Chondrocyte (in vitro differentiated cells): ENCODE data around the gene BPI. TPM values are rescaled to one million over a fixed set of nuclear protein-coding genes. Genes with fewer than 3 reads are reported as not detected.

Experiments used
- DNase-seq: peaks from one replicate; pipeline ENCODE4 v3.0.0; 2021; ENCODE audit warnings: mixed read lengths, low spot score
- H3K27ac Mint-ChIP-seq: one replicate; pipeline ENCODE4 v1.8.0; 2021; ENCODE audit warnings: mild to moderate bottlenecking, moderate library complexity, mixed read lengths; ENCODE audit not compliant: unreplicated experiment
- H3K27me3 Mint-ChIP-seq: 2 replicates; pipeline ENCODE4 v1.8.0; 2021; ENCODE audit warnings: low read depth, mixed read lengths
- H3K36me3 Mint-ChIP-seq: 2 replicates; pipeline ENCODE4 v1.8.0; 2021; ENCODE audit warnings: low read depth, mixed read lengths
- H3K4me1 Mint-ChIP-seq: 2 replicates; pipeline ENCODE4 v1.8.0; 2021; ENCODE audit warnings: low read depth, mild to moderate bottlenecking, mixed read lengths
- H3K4me3 Mint-ChIP-seq: one replicate; pipeline ENCODE4 v1.8.0; 2021; ENCODE audit warnings: mild to moderate bottlenecking, moderate library complexity, mixed read lengths; ENCODE audit not compliant: unreplicated experiment
- H3K9me3 Mint-ChIP-seq: 2 replicates; pipeline ENCODE4 v1.8.0; 2021; ENCODE audit warnings: low read depth, mixed read lengths
- total RNA-seq: library from RNA; stranded (reverse); gene quantifications from 3 replicates; pipeline ENCODE4 v1.2.1, GENCODE V29; 2021
- TF ChIP-seq, protein P1 (sequence below): fragments of 200-600 bp; sonication (generic); IDR thresholded peaks from 2 replicates; pipeline ENCODE4 v1.5.0; 2021; ENCODE audit warnings: antibody characterized with exemption, mild to moderate bottlenecking, moderate library complexity

Gene BPI
- total RNA-seq, 1 donor from 2014 or later, result 0.55 TPM

DNA sequence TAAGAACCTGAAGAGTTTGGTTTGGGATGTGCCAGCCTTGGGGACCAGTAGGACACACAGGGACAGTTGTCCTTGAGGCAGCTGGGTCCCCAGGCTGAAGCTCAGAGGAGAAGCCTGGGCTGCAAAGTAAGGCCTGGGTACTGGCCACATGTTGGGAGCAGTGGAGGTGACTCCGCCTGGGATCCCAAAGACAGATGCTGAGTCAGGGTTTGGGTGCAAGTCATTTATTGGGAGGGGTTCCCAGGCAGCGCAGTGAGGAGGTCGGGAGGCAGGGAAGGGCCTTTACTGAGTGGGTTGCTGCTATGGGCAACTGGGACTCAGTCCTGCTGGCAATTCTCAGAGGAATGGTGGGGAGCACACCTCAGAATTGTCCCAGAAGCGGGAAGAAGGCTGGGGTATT lies 12.4 kb downstream of the BPI start:
- H3K4me1 Mint-ChIP-seq, result no peaks in the 10 kb centered on the region
- peaks cover 2% of the 10 kb centered on the region for H3K36me3 Mint-ChIP-seq
- no peak for DNase-seq
- H3K27me3 Mint-ChIP-seq, result peaks cover 4% of the 10 kb centered on the region
- TF ChIP-seq, protein P1, sequence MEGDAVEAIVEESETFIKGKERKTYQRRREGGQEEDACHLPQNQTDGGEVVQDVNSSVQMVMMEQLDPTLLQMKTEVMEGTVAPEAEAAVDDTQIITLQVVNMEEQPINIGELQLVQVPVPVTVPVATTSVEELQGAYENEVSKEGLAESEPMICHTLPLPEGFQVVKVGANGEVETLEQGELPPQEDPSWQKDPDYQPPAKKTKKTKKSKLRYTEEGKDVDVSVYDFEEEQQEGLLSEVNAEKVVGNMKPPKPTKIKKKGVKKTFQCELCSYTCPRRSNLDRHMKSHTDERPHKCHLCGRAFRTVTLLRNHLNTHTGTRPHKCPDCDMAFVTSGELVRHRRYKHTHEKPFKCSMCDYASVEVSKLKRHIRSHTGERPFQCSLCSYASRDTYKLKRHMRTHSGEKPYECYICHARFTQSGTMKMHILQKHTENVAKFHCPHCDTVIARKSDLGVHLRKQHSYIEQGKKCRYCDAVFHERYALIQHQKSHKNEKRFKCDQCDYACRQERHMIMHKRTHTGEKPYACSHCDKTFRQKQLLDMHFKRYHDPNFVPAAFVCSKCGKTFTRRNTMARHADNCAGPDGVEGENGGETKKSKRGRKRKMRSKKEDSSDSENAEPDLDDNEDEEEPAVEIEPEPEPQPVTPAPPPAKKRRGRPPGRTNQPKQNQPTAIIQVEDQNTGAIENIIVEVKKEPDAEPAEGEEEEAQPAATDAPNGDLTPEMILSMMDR, result no peak
- no peaks in the 10 kb centered on the region for H3K9me3 Mint-ChIP-seq
- no peak overlapping the region for H3K27ac Mint-ChIP-seq
- H3K4me3 Mint-ChIP-seq, result no peak overlapping the region

DNA sequence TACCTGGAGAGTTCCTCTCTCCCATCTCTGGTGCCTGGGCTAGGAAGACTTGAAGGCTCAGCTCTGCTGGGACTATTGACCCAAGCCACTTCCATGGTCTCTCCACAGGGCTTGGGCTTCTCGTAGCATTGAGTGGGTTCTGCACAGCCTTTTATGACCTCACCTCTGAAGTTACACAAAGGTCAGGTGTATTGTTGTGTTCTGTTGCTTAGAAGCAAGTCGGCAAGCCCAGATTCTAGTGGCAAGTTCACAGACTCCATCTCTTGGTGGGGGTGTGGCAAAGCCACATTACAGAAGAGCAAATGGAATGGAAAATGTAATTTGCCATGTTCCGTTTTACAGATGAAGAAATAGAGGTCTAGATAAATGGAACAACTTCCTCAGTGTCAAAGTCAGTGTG lies 13.5 kb downstream of the BPI start:
- no peak overlapping the region for H3K4me3 Mint-ChIP-seq
- peaks cover 2% of the 10 kb centered on the region for H3K36me3 Mint-ChIP-seq
- TF ChIP-seq, protein P1, result no peak
- DNase-seq, result no peak
- H3K4me1 Mint-ChIP-seq, result peaks cover 5% of the 10 kb centered on the region
- H3K27ac Mint-ChIP-seq, result no peak overlapping the region
- peaks cover 2% of the 10 kb centered on the region for H3K27me3 Mint-ChIP-seq
- H3K9me3 Mint-ChIP-seq, result no peaks in the 10 kb centered on the region

DNA sequence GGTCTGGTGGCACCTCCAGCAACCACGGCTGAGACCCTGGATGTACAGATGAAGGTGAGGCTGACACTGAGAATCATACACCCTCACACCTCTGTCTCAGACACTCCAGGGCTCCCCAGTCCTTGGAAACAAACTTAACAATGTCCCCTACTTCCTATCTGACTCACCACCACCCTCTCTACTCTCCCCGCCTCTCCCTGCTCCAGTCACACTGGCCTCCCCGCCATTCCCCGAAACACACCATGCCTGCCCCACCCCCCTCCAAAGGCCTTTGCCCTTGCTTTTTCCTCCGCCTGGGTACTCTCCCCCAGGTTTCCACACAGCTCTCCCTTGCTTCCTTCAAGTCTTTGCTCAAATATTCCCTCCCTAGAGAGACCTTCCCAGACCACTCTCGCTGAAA lies 16.3 kb downstream of the BPI start:
- TF ChIP-seq, protein P1, result no peak
- no peak overlapping the region for H3K4me3 Mint-ChIP-seq
- H3K9me3 Mint-ChIP-seq, result no peaks in the 10 kb centered on the region
- peaks cover 2% of the 10 kb centered on the region for H3K36me3 Mint-ChIP-seq
- H3K27ac Mint-ChIP-seq, result no peak overlapping the region
- DNase-seq, result no peak
- H3K4me1 Mint-ChIP-seq, result peaks cover 5% of the 10 kb centered on the region
- H3K27me3 Mint-ChIP-seq, result peaks cover 10% of the 10 kb centered on the region

DNA sequence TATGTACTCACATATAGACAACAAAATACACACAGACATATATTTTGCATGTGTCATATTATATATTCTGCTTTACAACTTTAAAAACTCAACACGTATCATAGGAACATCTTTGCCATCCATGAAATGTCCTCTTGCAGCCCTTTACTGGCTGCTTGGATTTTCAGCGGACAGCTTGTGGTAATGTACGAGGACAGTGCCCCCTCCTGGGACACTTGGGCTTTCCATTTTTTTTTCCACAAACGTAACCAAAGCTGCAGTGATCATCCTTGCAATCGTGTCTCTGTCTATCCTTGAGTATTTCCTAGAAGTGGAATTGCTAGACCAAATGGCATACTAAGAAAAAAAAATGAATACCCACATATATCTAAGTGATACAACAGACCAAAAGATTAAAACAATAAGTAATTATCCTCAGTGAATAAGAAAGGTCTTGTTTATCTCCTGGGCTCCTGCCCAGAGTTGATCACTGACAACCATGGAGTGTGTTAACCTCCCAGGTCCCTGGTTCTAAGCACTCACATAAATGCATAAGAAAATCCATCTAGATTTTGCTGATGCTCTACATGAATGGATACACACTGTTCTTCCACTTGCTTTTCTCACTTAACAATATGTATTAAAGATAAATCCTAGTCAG lies 18.1 kb downstream of the BPI start:
- H3K4me3 Mint-ChIP-seq, result no peak overlapping the region
- no peaks in the 10 kb centered on the region for H3K9me3 Mint-ChIP-seq
- no peaks in the 10 kb centered on the region for H3K36me3 Mint-ChIP-seq
- peaks cover 5% of the 10 kb centered on the region for H3K4me1 Mint-ChIP-seq
- H3K27ac Mint-ChIP-seq, result no peak overlapping the region
- TF ChIP-seq, protein P1, result peak; percentile 93
- H3K27me3 Mint-ChIP-seq, result peaks cover 8% of the 10 kb centered on the region
- DNase-seq, result no peak

DNA sequence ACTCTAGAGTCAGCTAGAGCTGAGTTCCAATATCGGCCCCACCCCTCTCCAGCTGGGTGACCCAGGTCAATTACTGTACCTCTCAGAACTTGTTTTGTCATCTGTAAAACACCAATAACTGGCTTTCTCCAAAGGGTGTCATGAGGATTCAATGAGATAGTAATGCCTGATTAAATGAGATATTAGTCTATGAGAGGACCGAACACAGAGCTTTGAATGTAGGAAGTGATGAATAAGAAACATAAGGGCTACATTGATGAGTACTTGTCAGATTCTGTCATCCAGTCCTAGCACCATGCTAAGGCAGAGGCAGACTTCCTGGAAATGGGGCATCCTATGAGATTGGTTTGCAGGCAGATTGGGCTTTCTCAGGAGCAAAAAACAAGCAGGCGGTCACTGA lies 20.2 kb downstream of the BPI start:
- Mint-ChIP-seq H3K27me3 (peaks cover 10% of the 10 kb centered on the region), H3K36me3 (no peaks in the 10 kb centered on the region), H3K9me3 (no peaks in the 10 kb centered on the region), H3K27ac (no peak overlapping the region), H3K4me1 (peaks cover 5% of the 10 kb centered on the region), H3K4me3 (no peak overlapping the region)
- TF ChIP-seq, protein P1, result no peak
- no peak for DNase-seq
